GM18909 (cell line): Measurements from ENCODE around the gene FOXM1.

Source experiments
- ATAC-seq: cut with Tn5 transposase; IDR thresholded peaks from one replicate; pipeline ENCODE4 v1.9.1; 2021; ENCODE audit warnings: mild to moderate bottlenecking; ENCODE audit not compliant: unreplicated experiment, poor library complexity

FOXM1 gene

DNA sequence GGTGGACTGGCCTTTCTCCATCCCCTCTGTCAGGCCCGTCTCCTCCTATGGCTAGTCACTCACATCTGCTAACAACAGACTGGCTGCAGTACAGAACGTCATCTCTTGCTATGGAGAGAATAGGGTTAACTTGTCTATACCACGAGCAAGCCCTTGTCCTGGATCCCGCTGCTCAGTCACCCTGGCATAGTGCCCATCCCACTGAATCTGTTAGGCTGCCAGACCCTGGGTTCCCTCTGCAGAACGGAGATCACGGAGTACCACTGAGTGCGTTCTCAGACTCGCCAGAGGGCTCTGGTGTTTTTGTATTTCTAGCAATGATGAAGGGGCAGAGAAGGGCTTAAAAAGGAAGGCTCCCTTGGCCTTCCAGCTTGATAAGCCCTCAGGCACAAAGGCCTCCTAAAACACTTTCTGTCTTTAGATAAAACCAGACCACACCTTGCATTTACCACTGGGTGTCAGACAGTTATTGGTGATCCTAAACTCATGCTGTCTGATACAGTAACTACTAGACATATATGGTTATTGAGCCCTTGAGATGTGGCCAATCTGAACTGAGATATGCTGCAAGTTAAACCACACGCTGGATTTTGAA lies 35.8 kb downstream of the FOXM1 start:
- no peak for ATAC-seq

DNA sequence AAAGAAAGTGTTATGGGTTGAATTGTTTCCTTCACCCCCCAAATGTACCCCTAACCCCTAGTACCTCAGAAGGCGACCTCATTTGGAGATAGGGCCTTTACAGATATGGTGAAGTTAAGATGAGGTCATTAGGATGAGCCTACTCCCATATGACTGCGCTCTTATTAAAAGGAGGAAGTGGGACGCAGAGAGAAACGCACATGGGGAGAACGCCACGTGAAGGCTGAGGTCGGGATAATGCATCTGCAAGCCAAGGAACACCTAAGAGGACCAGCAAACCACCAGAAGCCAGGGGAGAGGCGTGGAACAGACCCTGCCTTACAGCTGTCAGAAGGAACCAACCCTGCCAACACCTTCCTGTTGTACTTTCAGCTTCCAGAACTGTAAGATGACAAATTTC lies 40.4 kb downstream of the FOXM1 start:
- ATAC-seq = no peak

DNA sequence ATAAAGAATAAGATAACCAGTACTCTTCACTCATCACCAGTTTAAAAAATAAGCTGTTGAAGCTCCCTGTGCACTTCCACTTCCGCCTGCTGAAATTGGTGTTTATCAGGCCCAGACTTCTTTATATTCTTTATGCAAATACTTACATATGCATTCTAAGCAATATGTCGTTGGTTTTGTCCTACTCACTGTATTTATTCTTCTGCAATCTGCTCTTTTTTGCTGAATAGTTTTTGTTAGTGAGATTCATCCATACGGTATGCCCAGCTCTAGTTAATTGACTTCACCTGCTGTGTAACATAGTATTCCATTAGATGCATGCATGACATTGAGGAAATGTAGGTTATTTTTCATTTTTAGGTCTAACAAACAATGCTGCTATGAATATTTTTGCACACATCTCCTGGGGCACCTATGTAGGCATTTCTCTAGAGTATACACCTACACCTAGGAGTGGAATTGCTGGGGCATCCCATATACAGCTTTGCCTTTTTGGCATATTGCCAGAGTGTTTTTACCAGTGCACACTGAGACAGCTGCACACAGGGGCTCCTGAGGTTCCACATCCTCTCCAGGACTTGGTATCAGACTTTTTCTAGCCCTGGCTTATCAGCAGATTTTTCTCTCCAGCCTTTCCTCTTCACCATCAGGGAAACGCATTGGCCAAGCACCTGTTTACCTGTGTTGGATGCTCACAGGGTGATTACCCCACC lies 41.1 kb downstream of the FOXM1 start:
- no peak for ATAC-seq

DNA sequence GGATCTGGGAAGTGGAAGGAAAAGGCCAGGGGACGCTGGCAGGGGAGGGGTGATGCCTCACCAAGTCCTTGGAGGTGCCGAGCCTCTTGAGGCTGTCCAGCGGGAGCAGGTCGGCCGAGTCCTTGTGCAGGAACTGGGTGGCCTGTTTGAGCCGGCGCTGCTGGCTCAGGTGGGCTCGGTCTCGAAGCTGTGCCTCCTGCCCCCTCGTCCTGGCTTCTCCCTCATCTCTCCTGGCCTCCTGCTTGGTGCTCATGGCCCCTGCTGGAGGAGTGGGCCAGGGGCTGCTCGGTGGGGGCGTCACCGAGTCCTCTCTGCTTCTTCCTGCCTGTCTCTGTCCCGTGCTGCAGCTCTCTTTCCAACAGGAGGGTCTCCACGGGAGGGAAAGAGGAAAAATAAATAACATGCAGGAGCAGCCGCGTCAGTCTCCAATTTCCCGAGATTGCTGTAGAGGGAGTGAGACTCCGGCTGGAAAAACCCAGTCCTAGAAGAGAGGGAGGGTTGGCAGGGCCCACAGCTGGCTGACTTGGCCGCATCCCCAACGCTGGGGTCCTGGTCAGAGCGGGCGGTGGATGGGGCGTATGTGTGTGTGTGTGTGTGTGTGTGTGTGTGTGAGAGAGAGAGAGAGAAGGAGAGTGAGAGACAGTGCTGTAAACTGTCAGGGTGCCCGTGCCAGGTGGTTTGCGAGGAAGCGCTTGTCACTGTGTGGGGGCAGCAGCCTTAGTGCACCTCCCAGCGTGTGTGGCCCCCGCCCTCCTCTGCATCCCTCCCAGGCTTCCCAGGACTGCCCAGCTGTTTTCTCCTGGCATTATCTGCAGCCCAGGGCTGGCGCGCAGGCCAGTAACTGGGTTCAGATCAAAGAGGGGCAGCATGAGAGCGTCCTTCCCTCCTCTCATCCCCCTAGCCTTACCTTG lies 42.1 kb downstream of the FOXM1 start, which contains the start of gene NRIP2:
Gene NRIP2 (minus strand): TSS at position 455 of the 911 bp plus-strand sequence. CDS start 52 bp downstream, at position 403.
- ATAC-seq = no peak

DNA sequence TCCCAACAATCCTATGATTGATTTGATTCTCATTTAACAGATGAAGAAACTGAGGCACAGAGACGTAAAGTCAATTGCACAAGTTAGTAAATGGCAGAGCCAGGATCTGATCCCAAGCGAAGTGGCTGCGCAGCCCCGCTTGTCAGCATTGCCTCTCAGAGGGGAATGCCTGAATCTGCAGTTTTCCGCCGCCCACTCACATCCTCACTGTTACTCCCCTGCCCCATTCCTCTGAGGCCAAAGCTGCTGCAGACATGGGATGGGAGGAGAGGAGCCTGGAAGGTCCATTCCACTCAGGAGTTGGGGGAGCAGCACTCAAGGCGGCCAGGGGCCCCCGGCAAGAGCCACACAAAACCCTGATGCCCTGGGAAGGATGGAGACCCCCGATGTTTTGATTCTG lies 43.2 kb downstream of the FOXM1 start:
- no peak for ATAC-seq

DNA sequence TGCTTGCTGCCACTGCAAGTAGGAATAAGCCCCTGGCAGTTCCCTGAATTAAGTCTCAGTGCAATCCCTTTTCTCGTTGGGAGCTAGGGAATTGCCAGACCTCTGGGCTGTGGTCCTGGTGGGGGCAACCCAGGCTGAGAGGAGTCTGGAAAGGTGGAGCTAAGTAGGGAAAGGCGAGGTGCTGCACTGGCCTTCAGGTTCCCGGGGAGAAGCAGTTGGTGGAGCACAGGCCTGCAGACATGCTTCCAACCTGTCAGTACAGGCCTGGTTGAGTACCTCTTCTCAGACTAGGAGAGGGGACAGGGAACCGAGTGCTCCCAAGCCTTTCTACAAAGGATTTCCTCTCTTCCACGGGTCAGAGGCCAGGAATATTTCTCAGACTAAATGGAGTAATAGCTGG lies 43.6 kb downstream of the FOXM1 start:
- ATAC-seq = no peak

DNA sequence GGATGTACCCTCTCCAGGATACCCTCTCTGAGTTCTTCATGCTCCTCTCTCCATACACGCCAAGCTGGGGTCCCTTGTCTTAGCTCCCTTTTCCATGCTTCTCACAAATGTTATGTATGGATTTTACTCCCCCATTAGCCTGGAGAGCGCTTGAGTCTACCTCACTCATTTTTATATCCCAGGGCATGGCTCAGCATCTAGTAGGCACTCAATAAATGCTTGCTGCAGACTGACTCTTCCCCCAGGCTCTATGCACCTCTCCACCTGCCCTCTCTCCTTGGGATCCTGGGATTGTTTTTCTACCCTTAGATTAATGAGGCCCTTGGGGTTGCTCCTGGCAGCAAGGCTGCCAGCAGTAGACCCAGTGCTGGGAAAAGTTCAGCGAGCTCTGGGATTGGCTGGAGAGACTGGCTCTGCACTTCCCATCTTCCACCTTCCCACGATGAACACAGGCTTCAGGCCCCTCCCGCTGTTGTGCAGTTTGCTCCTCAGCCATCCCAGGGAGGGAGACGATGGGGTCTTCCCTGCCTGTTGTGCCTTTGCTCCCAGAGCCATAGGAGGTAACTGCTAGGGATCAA lies 44.3 kb downstream of the FOXM1 start:
- ATAC-seq = no peak

DNA sequence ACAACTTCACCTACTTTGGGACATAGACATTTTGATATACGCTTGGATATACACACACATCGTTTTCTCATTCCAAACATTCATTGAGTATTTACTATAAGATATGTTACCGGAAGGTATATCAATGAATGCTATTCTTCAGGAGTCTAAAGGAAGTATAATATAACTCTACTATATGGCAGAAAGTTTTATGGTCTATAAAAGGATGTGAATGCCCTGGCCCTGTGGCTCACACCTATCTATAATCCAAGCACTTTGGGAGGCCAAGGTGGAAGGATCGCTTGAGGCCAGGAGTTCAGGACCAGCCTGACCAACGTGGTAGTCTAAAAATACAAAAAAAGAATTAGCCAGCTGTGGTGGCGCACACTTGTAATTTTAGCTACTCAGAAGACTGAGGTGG lies 47.7 kb downstream of the FOXM1 start:
- ATAC-seq = no peak

DNA sequence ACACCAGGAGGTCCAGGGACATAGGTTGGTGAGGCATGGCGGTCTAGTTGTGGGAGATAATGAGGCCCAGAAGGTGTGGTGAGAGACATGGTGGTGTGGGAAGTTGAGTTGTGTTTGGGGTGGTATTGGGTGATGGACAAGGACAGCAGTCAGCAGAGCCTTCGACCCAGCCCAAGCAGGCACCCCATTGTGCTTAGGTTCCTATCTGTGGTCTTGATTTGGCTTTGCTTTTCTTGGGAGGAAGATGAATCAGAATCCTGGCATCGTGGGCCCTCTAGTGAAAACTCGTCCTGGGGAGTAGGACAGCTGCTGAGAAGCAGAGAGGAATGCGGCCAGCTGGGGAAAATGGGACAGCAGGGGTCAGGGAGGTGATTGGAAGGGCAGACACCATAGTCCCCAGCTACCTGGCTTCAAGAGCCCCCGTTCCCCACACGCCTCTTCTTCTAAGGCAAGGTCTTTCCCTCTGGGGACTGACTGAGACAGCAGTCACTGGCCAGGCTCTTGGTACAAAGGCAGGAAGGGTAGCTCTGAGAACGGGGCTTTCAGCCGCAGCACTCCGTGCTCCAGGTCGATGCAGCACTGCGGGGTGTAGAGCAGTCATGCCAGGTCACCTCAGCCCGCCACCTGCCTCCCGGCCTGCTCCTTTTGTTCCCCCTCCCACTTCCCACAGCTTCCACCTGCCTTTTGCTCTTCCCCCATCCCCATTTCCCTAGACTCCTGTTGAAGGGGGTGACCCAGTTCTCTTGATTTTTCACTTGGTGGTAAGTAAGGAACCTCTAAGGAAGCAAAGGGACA lies 50.1 kb downstream of the FOXM1 start:
- ATAC-seq = no peak

DNA sequence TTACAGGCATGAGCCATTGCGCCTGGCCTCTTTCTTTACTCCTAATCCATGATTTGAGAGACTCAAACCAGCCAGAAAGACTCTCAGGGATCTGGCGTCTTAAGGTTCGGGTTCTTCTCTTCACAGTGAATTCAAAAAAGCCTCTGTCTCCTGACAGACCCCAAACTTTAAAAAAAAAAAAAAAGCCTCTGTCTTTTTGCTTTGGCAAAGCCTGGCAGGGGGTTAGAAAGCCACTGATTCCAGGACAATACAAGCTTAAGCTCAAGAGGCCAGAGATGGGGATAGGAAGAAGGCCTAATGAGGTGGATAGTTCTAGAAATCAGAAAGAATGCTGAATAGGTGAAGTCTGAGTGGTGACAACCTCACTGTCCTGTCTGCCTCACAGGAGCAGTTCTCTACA lies 50.9 kb downstream of the FOXM1 start:
- no peak for ATAC-seq

DNA sequence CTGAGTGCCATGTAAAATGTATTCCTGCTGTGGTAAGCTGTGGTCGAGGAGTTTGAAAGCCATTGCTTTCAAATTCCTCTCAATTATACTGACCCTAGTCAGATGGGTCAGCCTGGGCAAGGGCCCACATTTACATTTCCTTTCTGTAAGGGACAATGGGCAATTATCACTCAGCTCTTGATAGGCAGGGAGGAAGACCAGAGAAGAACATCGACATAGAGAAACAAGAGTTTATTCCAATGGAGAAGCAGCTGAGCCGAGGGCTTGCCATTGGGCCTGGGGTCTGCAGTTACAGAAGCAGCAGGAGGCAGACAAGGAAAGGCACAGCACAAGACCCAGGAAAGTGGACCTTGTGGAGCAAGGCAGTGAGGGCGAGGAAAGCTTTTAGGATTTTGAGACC lies 51.8 kb downstream of the FOXM1 start:
- ATAC-seq = no peak

DNA sequence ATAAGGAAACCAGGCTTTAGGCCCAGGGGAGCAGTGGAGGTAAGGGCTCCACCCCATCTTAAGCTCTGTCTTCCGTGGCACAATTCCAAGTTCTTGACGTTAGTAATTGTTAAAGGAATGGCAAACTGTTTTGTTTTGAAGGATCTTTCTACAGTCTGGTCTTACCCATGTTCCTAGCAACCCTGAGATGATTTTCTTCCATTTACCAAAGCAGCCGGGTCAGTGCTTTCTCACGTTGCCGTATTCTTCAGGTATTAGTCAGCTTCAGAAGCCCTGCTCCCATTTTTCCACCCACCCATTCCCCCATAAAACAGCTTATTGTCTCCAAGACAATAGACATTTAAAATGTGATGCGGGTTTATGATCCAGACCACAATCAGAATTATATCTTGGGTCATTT lies 52.4 kb downstream of the FOXM1 start:
- ATAC-seq = no peak

DNA sequence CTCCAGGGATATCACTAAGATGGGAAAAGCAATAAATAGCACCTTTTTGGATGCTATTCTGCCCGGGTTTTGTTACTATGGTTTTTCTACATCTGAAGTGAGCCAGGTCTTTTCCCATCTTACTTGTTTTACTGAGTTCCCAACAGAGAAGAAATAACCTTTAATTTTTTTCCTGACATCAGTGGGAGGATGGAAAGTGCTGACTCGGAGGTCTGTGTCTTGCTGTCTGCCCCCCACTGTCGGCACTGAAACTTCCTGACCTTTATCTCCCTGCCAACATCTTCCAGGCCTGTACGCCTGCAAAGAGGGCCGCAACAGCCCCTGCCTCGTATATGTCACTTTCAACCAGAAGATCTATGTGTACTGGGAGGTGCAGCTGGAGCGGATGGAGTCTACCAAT lies 53.5 kb downstream of the FOXM1 start:
- ATAC-seq = no peak

DNA sequence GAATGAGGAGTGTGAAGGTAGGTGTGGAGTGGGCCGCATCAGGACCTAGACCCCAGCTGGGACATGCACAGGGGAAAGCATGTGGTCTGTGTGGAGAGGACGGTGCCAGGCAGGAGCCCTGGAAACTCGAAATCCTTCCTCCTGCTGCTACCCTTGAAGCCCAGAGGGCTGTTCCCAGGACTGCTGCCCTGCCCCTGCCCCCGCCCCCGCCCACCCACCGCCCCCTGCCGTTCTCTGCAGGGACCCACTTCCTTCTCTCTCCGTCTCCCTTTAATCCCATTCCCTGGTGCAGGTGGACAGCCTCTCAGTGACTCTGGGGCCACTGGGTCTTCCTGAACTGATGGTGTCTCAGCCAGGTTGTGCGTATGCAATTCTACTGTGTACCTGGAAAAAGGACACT lies 56.5 kb downstream of the FOXM1 start:
- ATAC-seq = no peak

DNA sequence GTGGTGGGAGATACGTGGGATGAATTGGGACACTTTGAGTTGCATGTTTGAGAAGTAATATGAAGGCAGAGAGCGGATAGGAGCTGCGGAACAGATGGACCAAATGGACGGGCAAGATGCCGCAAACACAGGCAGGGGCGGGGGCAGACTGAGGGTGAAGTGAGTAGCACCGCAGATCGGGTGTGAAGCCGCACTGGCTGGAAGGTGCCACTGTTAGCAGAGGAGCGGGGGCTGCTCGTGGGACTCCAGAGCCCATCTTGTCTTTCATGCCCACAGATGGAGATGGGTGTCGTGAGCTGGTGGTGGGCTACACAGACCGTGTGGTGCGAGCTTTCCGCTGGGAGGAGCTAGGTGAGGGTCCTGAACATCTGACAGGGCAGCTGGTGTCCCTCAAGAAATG lies 57.2 kb downstream of the FOXM1 start:
- no peak for ATAC-seq

DNA sequence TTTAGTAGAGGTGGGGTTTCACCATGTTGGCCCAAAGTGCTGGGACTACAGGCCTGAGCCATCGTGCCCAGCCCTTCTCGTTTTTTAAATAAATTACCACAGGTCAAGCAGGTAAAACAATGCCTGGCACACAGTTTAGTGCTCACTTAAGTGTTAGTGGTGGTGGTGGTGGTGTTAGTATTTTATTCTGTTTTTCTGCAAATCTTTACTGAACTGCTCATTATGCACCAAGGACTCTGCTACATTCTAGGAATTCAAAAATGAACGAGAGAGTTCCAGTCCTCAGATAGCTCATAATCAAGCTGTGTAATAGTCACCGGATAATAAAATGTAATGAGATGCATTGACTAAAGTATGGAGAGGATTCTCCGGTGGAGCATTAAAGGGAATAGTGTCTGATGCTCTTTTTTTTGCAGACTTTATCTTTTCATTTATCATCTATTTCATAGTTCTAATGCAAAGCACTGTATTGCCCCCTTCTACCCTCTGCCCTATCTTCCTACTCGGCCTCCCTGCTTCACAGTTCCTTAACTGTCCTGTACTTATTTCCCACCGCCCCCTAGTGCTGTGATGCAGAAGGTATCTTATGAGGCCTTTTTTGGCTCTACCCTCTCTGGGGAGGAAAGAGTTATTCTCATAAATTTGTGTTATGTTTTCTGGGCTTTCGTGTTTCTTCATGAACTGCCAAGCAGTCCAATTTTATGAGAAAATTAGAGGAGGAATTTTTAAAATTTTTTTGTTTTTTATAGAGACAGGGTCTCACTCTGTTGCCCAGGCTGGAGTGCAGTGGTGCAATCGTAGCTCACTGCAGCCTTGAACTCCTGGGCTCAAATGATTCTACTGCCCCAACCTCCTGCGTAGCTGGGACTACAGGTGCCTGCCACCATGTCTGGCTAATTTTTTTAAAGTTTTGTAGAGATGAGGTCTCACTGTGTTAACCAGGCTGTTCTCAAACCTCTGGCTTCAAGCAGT lies 63.5 kb downstream of the FOXM1 start:
- peak; percentile 30 for ATAC-seq

DNA sequence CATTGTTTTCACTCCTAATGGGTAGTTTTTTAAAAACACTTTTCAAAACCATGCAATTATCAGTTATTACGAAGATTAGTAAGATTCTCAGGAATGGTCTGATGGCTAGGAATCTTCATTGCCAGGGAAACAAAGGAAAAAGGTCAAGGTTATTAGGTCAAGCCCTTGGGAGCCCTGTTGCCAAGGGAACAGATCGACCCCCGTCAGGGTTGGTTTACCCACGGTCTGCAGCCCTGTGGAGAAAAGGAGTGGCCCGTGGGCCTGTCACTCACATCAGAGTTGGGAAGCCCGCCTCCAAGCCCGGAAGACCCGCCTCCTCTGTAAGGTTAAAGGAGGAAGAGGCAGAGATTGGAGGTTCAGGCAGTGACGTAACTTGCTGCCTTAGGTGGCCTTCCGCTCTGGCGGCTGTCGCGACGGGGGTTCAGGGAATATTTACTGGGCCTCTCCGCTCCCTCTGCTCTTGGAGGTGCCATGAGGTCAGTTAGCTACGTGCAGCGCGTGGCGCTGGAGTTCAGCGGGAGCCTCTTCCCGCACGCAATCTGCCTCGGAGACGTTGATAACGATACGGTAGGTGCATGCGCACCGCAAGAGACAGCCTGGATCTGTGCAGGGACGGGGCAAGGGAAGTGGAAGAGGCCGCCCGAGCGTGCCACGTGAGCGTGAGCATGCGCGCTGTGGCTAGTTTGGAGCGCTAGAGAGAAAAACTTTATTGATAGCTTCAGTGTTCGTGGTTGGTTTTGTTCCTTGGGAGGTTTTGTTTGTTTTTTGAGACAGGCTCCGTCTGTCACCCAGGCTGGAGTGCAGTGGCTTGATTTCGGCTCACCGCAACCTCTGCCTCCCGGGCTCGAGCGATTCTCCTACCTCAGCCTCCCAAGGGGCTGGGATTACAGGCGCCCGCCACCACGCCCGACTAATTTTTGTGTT lies 64.4 kb downstream of the FOXM1 start, which contains the start of gene ITFG2:
Gene ITFG2 (plus strand): TSS at position 379 of the 924 bp plus-strand sequence. CDS start 93 bp downstream, at position 472.
- peak; percentile 94 for ATAC-seq

DNA sequence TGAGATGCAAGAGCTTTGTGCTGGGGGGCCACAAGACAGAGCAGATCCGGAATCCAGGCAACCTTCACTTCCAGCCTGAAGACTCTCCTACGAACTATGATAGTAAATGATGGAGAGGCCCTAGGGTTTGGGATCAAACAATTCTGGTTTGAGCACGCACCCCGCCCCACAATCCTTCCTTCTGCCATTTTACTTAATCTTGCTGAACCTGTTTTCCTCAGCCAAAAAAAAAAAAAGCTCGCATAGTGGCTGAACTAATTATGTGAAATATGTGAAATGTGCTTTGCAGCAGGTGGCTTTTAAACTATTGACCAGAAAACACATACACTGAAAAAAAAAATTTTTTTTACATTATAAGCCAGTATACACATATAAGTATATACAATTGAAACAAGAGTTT lies 65.2 kb downstream of the FOXM1 start:
- ATAC-seq = no peak
